GM19351 (cell line): ENCODE data around the gene KIF6.

Experiments used
- ATAC-seq: cut with Tn5 transposase; IDR thresholded peaks from one replicate; pipeline ENCODE4 v1.9.1; 2021; ENCODE audit warnings: mild to moderate bottlenecking, moderate library complexity; ENCODE audit not compliant: unreplicated experiment

The KIF6 gene

GRCh38 chr6:39560915-39561314 lies 164.3 kb downstream of the KIF6 start:
- ATAC-seq, result no peak

GRCh38 chr6:39558591-39559190 lies 166.5 kb downstream of the KIF6 start:
- ATAC-seq, result no peak

- no peak for ATAC-seq
Measured at GRCh38 chr6:39558079-39558478, 167.1 kb downstream of the KIF6 start.

GRCh38 chr6:39555136-39555535 lies 170.1 kb downstream of the KIF6 start:
- no peak for ATAC-seq

GRCh38 chr6:39553860-39554802 lies 171.1 kb downstream of the KIF6 start:
- no peak for ATAC-seq

GRCh38 chr6:39553029-39553428 lies 172.2 kb downstream of the KIF6 start:
- no peak for ATAC-seq

GRCh38 chr6:39550191-39550590 lies 175.0 kb downstream of the KIF6 start:
- no peak for ATAC-seq

- ATAC-seq, result no peak
Measured at GRCh38 chr6:39546731-39547130, 178.5 kb downstream of the KIF6 start.

GRCh38 chr6:39543950-39544349 lies 181.3 kb downstream of the KIF6 start:
- no peak for ATAC-seq

- ATAC-seq, result no peak
Measured at GRCh38 chr6:39543095-39543494, 182.1 kb downstream of the KIF6 start.

GRCh38 chr6:39540454-39540853 lies 184.8 kb downstream of the KIF6 start:
- ATAC-seq, result no peak

GRCh38 chr6:39530201-39530759 lies 194.9 kb downstream of the KIF6 start:
- ATAC-seq, result peak; percentile 98

- no peak for ATAC-seq
Measured at GRCh38 chr6:39527792-39528564, 197.2 kb downstream of the KIF6 start.

GRCh38 chr6:39524007-39524406 lies 201.2 kb downstream of the KIF6 start:
- ATAC-seq, result no peak

GRCh38 chr6:39521958-39522357 lies 203.2 kb downstream of the KIF6 start:
- ATAC-seq, result no peak

GRCh38 chr6:39520916-39521315 lies 204.3 kb downstream of the KIF6 start:
- ATAC-seq, result no peak

- ATAC-seq, result no peak
Measured at GRCh38 chr6:39520411-39520810, 204.8 kb downstream of the KIF6 start.

- no peak for ATAC-seq
Measured at GRCh38 chr6:39518221-39518620, 207.0 kb downstream of the KIF6 start.

- ATAC-seq, result no peak
Measured at GRCh38 chr6:39517756-39518155, 207.5 kb downstream of the KIF6 start.

GRCh38 chr6:39516471-39516870 lies 208.7 kb downstream of the KIF6 start:
- ATAC-seq, result no peak

- ATAC-seq, result no peak
Measured at GRCh38 chr6:39515471-39515870, 209.7 kb downstream of the KIF6 start.
